HCT116 (cell line): Measurements from ENCODE around the gene MDM4. TPM values are rescaled to one million over a fixed set of nuclear protein-coding genes. Genes with fewer than 3 reads are reported as not detected.

Experiments used
- ATAC-seq: fragments of 200-7000 bp; cut with Tn5 transposase; 2 replicates; pipeline ENCODE4 v1.9.1; 2020; ENCODE audit warnings: mild to moderate bottlenecking, moderate library complexity
- BruUV-seq: library from RNA; stranded (reverse); fragments of 400-500 nt; replicated peaks from 2 replicates; lab custom pipeline; 2021; lab: Mats Ljungman, UMichigan
- CTCF ChIA-PET: fragments of 300-600 bp; sonication (Branson Sonifier 250); formaldehyde crosslinking; loops from one replicate; lab custom pipeline; 2021; ENCODE audit warnings: antibody characterized with exemption; lab: Charles Lee
- POLR2A ChIA-PET: fragments of 300-600, 350-600 bp; sonication (Branson Sonifier 250); formaldehyde crosslinking; loops from one replicate; lab custom pipeline; 2021; ENCODE audit warnings: antibody characterized with exemption; lab: Charles Lee
- RAD21 ChIA-PET, 2 experiments: fragments of 300-600 bp; sonication (Branson Sonifier 250); formaldehyde crosslinking; loops; one replicate each; lab custom pipeline; 2023; ENCODE audit warnings: low total read pairs in 2 of 2; ENCODE audit not compliant: uncharacterized antibody in 2 of 2, unreplicated experiment in 2 of 2, low non-redundant PET in 1 of 2; lab: Charles Lee
- DNase-seq: peaks from one replicate; pipeline ENCODE4 v3.0.0-alpha.2; 2010; ENCODE audit warnings: low read depth, low spot score
- H2AFZ ChIP-seq: fragments of 200-600 bp; shearing (Covaris generic), sonication (generic); 2 replicates; pipeline ENCODE4 v1.6.1; 2017; ENCODE audit warnings: low read depth, mixed run types, mixed read lengths, antibody characterized with exemption, low read length; ENCODE audit not compliant: poor library complexity, severe bottlenecking
- H3K27ac ChIP-seq: 2 replicates; pipeline ENCODE4 v1.5.1; 2012; ENCODE audit warnings: low read depth, low read length
- H3K27me3 ChIP-seq: fragments of 200-600 bp; sonication (generic); 2 replicates; pipeline ENCODE4 v1.6.1; 2016; ENCODE audit warnings: mixed run types, low read length, mixed read lengths; ENCODE audit not compliant: insufficient read depth
- H3K36me3 ChIP-seq, 2 experiments: fragments of 200-500 bp in 1 of 2; fragments of 200-600 bp in 1 of 2; sonication (Bioruptor generic) in 1 of 2; sonication (generic) in 1 of 2; 2 replicates each; pipeline versions ENCODE4 v1.5.1 to v1.6.1; 2014 to 2016; ENCODE audit warnings: low read length in 2 of 2, inconsistent platforms in 1 of 2, mixed read lengths in 1 of 2, mixed run types in 1 of 2; ENCODE audit not compliant: insufficient read depth in 2 of 2, control insufficient read depth in 1 of 2
- H3K4me1 ChIP-seq, 2 experiments: fragments of 200-600 bp in 1 of 2; sonication (generic) in 1 of 2; 2 replicates each; pipeline versions ENCODE4 v1.5.1 to v1.6.1; 2012 to 2017; ENCODE audit warnings: low read length in 2 of 2, inconsistent platforms in 1 of 2, mild to moderate bottlenecking in 1 of 2, mixed read lengths in 1 of 2, mixed run types in 1 of 2, moderate library complexity in 1 of 2; ENCODE audit not compliant: insufficient read depth in 2 of 2, control insufficient read depth in 1 of 2
- H3K4me2 ChIP-seq: fragments of 200-600 bp; sonication (generic); 2 replicates; pipeline ENCODE4 v1.6.1; 2017; ENCODE audit warnings: mixed run types, low read length, mixed read lengths
- H3K4me3 ChIP-seq, 2 experiments: fragments of 200-600 bp in 1 of 2; sonication (generic) in 1 of 2; replicated peaks in 1 of 2; 2 replicates each; pipeline ENCODE4 v1.5.1; 2011 to 2016; ENCODE audit warnings: low read length in 2 of 2, control low read depth in 1 of 2, low read depth in 1 of 2, mild to moderate bottlenecking in 1 of 2, mixed read lengths in 1 of 2, mixed run types in 1 of 2
- H3K79me2 ChIP-seq: fragments of 200-600 bp; sonication (generic); 2 replicates; pipeline ENCODE4 v1.6.1; 2017; ENCODE audit warnings: mild to moderate bottlenecking, mixed run types, low read length, moderate library complexity, mixed read lengths; ENCODE audit not compliant: insufficient read depth
- H3K9ac ChIP-seq: fragments of 200-600 bp; sonication (generic); 2 replicates; pipeline ENCODE4 v1.6.1; 2016; ENCODE audit warnings: low read length, mixed read lengths
- H3K9me2 ChIP-seq: fragments of 200-600 bp; sonication (generic), shearing (Covaris generic); 2 replicates; pipeline ENCODE4 v1.6.1; 2017; ENCODE audit warnings: mixed run types, mild to moderate bottlenecking, moderate library complexity; ENCODE audit not compliant: insufficient read depth
- H3K9me3 ChIP-seq, 2 experiments: fragments of 200-500 bp in 1 of 2; fragments of 200-600 bp in 1 of 2; sonication (Bioruptor generic) in 1 of 2; sonication (generic) in 1 of 2; 2 replicates each; pipeline ENCODE4 v1.6.1; 2014 to 2017; ENCODE audit warnings: low read length in 2 of 2, mixed read lengths in 2 of 2, inconsistent platforms in 1 of 2, low read depth in 1 of 2, mild to moderate bottlenecking in 1 of 2, mixed run types in 1 of 2, moderate library complexity in 1 of 2; ENCODE audit not compliant: control insufficient read depth in 1 of 2, insufficient read depth in 1 of 2
- H4K20me1 ChIP-seq: fragments of 200-600 bp; sonication (generic), shearing (Covaris generic); 2 replicates; pipeline ENCODE4 v1.6.1; 2017; ENCODE audit warnings: mixed run types, mild to moderate bottlenecking, moderate library complexity; ENCODE audit not compliant: insufficient read depth
- ATF3 ChIP-seq: IDR thresholded peaks from 2 replicates; pipeline ENCODE4 v1.6.1; 2012
- CBX3 ChIP-seq: IDR thresholded peaks from 2 replicates; pipeline ENCODE4 v1.6.1; 2012; ENCODE audit warnings: low read depth
- CEBPB ChIP-seq: IDR thresholded peaks from 2 replicates; pipeline ENCODE4 v1.6.1; 2012; ENCODE audit warnings: low read depth
- EGR1 ChIP-seq: IDR thresholded peaks from 2 replicates; pipeline ENCODE4 v1.6.1; 2012; ENCODE audit warnings: low read depth
- ELF1 ChIP-seq: IDR thresholded peaks from 2 replicates; pipeline ENCODE4 v1.6.1; 2012; ENCODE audit warnings: low read depth, borderline replicate concordance
- EZH2 ChIP-seq: fragments of 200-600 bp; sonication (generic); IDR thresholded peaks from 2 replicates; pipeline ENCODE4 v1.6.1; 2017; ENCODE audit warnings: antibody characterized with exemption, mixed run types
- EZH2phosphoT487 ChIP-seq: fragments of 200-600 bp; IDR thresholded peaks from 2 replicates; pipeline ENCODE4 v1.6.1; 2018; ENCODE audit warnings: antibody characterized with exemption, borderline replicate concordance
- FOSL1 ChIP-seq: IDR thresholded peaks from 2 replicates; pipeline ENCODE4 v1.6.1; 2012; ENCODE audit warnings: low read depth
- POLR2A ChIP-seq: IDR thresholded peaks from 2 replicates; pipeline ENCODE4 v1.7.0; 2011; ENCODE audit warnings: borderline replicate concordance; ENCODE audit not compliant: insufficient read depth, insufficient read length; ENCODE audit errors: extremely low read depth
- POLR2AphosphoS5 ChIP-seq: IDR thresholded peaks from 2 replicates; pipeline ENCODE4 v1.6.1; 2011; ENCODE audit warnings: mild to moderate bottlenecking, low read depth, low read length, moderate library complexity
- RAD21 ChIP-seq: IDR thresholded peaks from 2 replicates; pipeline ENCODE4 v1.6.1; 2012; ENCODE audit warnings: low read depth, mild to moderate bottlenecking
- REST ChIP-seq: IDR thresholded peaks from 2 replicates; pipeline ENCODE4 v1.6.1; 2012; ENCODE audit warnings: low read depth
- SIN3A ChIP-seq: IDR thresholded peaks from 2 replicates; pipeline ENCODE4 v1.6.1; 2012; ENCODE audit warnings: low read depth
- SP1 ChIP-seq: IDR thresholded peaks from 2 replicates; pipeline ENCODE4 v1.6.1; 2012; ENCODE audit warnings: low read depth
- SRF ChIP-seq: IDR thresholded peaks from 2 replicates; pipeline ENCODE4 v1.6.1; 2012; ENCODE audit warnings: low read depth
- YY1 ChIP-seq: IDR thresholded peaks from 2 replicates; pipeline ENCODE4 v1.6.1; 2011; ENCODE audit warnings: low read length, low read depth, moderate library complexity, mild to moderate bottlenecking; ENCODE audit not compliant: insufficient replicate concordance; ENCODE audit errors: extremely low read depth
- ZNF274 ChIP-seq: fragments of 200-500 bp; sonication (Bioruptor generic); IDR thresholded peaks from 2 replicates; pipeline ENCODE4 v1.6.1; 2014; ENCODE audit warnings: mild to moderate bottlenecking, low read depth, low read length, inconsistent platforms
- intact Hi-C: fragments of 100-400 bp; cut with micrococcal nuclease; formaldehyde crosslinking; loops from 2 replicates; pipeline ENCODE4 v1.10.0; 2022
- total RNA-seq: library from RNA; stranded (reverse); gene quantifications from one replicate; pipeline ENCODE4 v1.2.1, GENCODE V29; 2021; ENCODE audit not compliant: unreplicated experiment

MDM4 gene
- total RNA-seq, 1 experiment from 2014 or later, result 79.5 TPM

- DNase-seq, result no peak
- TF ChIP-seq ATF3, result no peak
- no peak for TF ChIP-seq EZH2phosphoT487
- no peak for TF ChIP-seq FOSL1
- TF ChIP-seq POLR2A, result no peak
- TF ChIP-seq RAD21, result no peak
- TF ChIP-seq CEBPB, result no peak
- TF ChIP-seq REST, result no peak
- no peak for TF ChIP-seq SP1
- TF ChIP-seq CBX3, result no peak
- TF ChIP-seq SRF, result no peak
- no peak for TF ChIP-seq POLR2AphosphoS5
- TF ChIP-seq EGR1, result no peak
- TF ChIP-seq YY1, result no peak
- TF ChIP-seq SIN3A, result no peak
- no peak for TF ChIP-seq EZH2
- no peak for TF ChIP-seq ZNF274
- TF ChIP-seq ELF1, result no peak
- TF ChIP-seq, all 23 proteins: peak for 0
- no peaks in the 10 kb centered on the region for H3K9me3 ChIP-seq
- no peaks in the 10 kb centered on the region for H3K27me3 ChIP-seq
- H3K4me2 ChIP-seq, result no peak overlapping the region
- H3K4me1 ChIP-seq, result no peaks in the 10 kb centered on the region
- no peaks in the 10 kb centered on the region for H3K36me3 ChIP-seq
- H3K27ac ChIP-seq, result no peak overlapping the region
- no peak for ATAC-seq
- H4K20me1 ChIP-seq, result no peaks in the 10 kb centered on the region
- H3K9ac ChIP-seq, result no peak overlapping the region
- no peak overlapping the region for H2AFZ ChIP-seq
- no TSS peak for BruUV-seq
- H3K4me3 ChIP-seq, result no peak overlapping the region
- ChIA-PET CTCF (no interaction called here), RAD21 (no interaction called here), POLR2A (no interaction called here)
- no peaks in the 10 kb centered on the region for H3K9me2 ChIP-seq
- intact Hi-C loops, result no loop called here
- no peaks in the 10 kb centered on the region for H3K79me2 ChIP-seq
Observed at GRCh38 chr1:204583909-204584632, 67.9 kb downstream of the MDM4 start.
